Esophagus muscularis mucosa (tissue), 4 donors: ENCODE data around the gene CFL2. TPM values are rescaled to one million over a fixed set of nuclear protein-coding genes. Genes with fewer than 3 reads are reported as not detected.
"Not testable (repeated sequence)": the region's sequence is repeated elsewhere in the genome, so short reads cannot be mapped to it uniquely, and the experiment has no call there.

Source experiments
- DNase-seq: peaks from one replicate; pipeline ENCODE4 v3.0.0-alpha.2; 2017; ENCODE audit errors: extremely low spot score
- H3K27ac ChIP-seq, 4 donors: fragments of 200-600 bp; sonication (generic); replicated peaks in 1 of 4; 1 replicate in 3 of 4; 2 replicates in 1 of 4; pipeline ENCODE4 v1.5.1; 2016 to 2019; ENCODE audit warnings: mild to moderate bottlenecking in 1 of 4
- H3K27me3 ChIP-seq, 4 donors: fragments of 200-600 bp; sonication (generic); one replicate each; pipeline versions ENCODE4 v1.5.1 to v1.6.0; 2016 to 2019
- H3K36me3 ChIP-seq, 4 donors: fragments of 200-600 bp; sonication (generic); one replicate each; pipeline ENCODE4 v1.5.1; 2016 to 2019
- H3K4me1 ChIP-seq, 4 donors: fragments of 200-600 bp; sonication (generic); one replicate each; pipeline ENCODE4 v1.5.1; 2016 to 2019
- H3K4me3 ChIP-seq, 4 donors: fragments of 200-600 bp; sonication (generic); 1 replicate in 2 of 4; 2 replicates in 2 of 4; pipeline ENCODE4 v1.5.1; 2016 to 2019; ENCODE audit warnings: mild to moderate bottlenecking in 4 of 4, moderate library complexity in 1 of 4
- H3K9me3 ChIP-seq, 4 donors: fragments of 200-600 bp; sonication (generic); 1 replicate in 3 of 4; 2 replicates in 1 of 4; pipeline ENCODE4 v1.5.1; 2016 to 2019
- EP300 ChIP-seq: sonication (generic); formaldehyde crosslinking; IDR thresholded peaks from one replicate; pipeline ENCODE4 v1.6.1; 2017; ENCODE audit warnings: antibody characterized with exemption
- POLR2A ChIP-seq: fragments of 450-650 bp; IDR thresholded peaks from one replicate; pipeline ENCODE4 v1.6.1; 2017; ENCODE audit warnings: antibody characterized with exemption, moderate library complexity, mild to moderate bottlenecking, low read depth
- POLR2AphosphoS5 ChIP-seq, 2 donors: sonication (generic); formaldehyde crosslinking; IDR thresholded peaks; one replicate each; pipeline ENCODE4 v1.6.1; 2017; ENCODE audit warnings: antibody characterized with exemption in 2 of 2
- WGBS: methylation state at CpG from one replicate; pipeline ENCODE4 v1.1.5; 2018; 5-methylcytosine and 5-hydroxymethylcytosine counted together
- intact Hi-C: fragments of 100-400 bp; cut with DNase I; formaldehyde crosslinking; loops from one replicate; pipeline ENCODE4 v1.15.1; 2023
- total RNA-seq, 4 donors: library from RNA; depleted of rRNA; stranded (reverse); fragments of >200 nt; gene quantifications; one replicate each; pipeline versions ENCODE4 v1.1.0 to v1.2.1, GENCODE V29; 2016
- TF ChIP-seq, protein P1 (sequence below), 3 experiments: fragments of 200-600 bp in 2 of 3; fragments of 450-650 bp in 1 of 3; sonication (generic) in 2 of 3; IDR thresholded peaks; one replicate each; pipeline ENCODE4 v1.5.1; 2017 to 2019; ENCODE audit warnings: antibody characterized with exemption in 3 of 3, mild to moderate bottlenecking in 2 of 3, moderate library complexity in 1 of 3

Gene CFL2
- total RNA-seq, 4 donors from 2014 or later = 247 to 265 (median 257) TPM

DNA sequence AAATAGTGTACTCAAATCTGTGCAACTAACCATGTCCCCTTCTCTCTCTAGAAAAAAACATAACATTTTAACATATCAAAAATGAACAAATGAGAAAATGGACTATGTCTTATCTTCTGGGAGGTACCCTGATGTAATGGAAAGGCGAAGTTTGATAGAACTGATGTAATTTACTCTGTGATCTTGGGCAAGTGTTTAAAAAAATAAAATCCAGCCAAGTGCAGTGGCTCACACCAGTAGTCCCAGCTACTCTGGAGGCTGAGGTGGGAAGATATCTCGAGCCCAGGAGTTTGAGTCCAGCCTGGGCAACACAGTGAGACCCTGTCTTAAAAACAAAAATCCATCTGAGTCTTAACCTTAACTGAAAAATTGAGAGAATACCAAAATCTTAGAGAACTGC lies 35.8 kb upstream of the CFL2 start:
- intact Hi-C loops = no loop called here
- TF ChIP-seq, protein P1, sequence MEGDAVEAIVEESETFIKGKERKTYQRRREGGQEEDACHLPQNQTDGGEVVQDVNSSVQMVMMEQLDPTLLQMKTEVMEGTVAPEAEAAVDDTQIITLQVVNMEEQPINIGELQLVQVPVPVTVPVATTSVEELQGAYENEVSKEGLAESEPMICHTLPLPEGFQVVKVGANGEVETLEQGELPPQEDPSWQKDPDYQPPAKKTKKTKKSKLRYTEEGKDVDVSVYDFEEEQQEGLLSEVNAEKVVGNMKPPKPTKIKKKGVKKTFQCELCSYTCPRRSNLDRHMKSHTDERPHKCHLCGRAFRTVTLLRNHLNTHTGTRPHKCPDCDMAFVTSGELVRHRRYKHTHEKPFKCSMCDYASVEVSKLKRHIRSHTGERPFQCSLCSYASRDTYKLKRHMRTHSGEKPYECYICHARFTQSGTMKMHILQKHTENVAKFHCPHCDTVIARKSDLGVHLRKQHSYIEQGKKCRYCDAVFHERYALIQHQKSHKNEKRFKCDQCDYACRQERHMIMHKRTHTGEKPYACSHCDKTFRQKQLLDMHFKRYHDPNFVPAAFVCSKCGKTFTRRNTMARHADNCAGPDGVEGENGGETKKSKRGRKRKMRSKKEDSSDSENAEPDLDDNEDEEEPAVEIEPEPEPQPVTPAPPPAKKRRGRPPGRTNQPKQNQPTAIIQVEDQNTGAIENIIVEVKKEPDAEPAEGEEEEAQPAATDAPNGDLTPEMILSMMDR (IDR thresholded peaks at IDR 0.05) = no peak
- TF ChIP-seq POLR2A (no peak), EP300 (no peak), POLR2AphosphoS5 (IDR thresholded peaks at IDR 0.05) (no peak)
- H3K4me3 ChIP-seq = no peak overlapping the region
- H3K27ac ChIP-seq = no peak overlapping the region
- 98% methylated on average over 2 of the region's 2 CpGs for WGBS
- DNase-seq = no peak
- H3K9me3 ChIP-seq = no peaks in the 10 kb centered on the region
- no peaks in the 10 kb centered on the region for H3K27me3 ChIP-seq
- H3K4me1 ChIP-seq = no peaks in the 10 kb centered on the region
- H3K36me3 ChIP-seq = peaks cover 0 to 21% (median 10%) of the 10 kb centered on the region in 4 donors

DNA sequence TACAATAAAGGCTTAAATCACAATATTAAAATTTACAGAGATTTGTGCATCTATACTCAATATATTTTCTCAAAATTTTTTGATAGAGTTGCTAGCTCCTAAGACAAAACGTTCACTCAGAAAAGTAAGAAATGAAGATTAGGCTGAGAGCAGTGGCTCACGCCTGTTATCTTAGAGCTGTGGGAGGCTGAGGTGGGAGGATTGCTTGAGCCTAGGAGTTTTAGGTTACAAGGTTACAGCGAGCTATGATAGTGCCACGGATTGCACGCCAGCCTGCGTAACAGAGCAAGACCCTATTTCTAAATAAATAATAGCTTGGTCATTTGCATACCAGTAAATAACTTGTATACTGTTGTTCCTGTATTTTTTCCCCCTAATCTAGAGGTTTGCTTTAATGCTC lies 35.0 kb upstream of the CFL2 start:
- TF ChIP-seq POLR2A (no peak), POLR2AphosphoS5 (IDR thresholded peaks at IDR 0.05) (no peak), EP300 (no peak)
- TF ChIP-seq, protein P1 (IDR thresholded peaks at IDR 0.05) = no peak
- DNase-seq = no peak
- Histone ChIP-seq H3K36me3 (peaks cover 0 to 19% (median 10%) of the 10 kb centered on the region in 4 donors), H3K27ac (no peak overlapping the region), H3K27me3 (no peaks in the 10 kb centered on the region), H3K4me1 (no peaks in the 10 kb centered on the region), H3K4me3 (no peak overlapping the region), H3K9me3 (no peaks in the 10 kb centered on the region)
- intact Hi-C loops = no loop called here
- 91% methylated on average over 6 of the region's 6 CpGs for WGBS

DNA sequence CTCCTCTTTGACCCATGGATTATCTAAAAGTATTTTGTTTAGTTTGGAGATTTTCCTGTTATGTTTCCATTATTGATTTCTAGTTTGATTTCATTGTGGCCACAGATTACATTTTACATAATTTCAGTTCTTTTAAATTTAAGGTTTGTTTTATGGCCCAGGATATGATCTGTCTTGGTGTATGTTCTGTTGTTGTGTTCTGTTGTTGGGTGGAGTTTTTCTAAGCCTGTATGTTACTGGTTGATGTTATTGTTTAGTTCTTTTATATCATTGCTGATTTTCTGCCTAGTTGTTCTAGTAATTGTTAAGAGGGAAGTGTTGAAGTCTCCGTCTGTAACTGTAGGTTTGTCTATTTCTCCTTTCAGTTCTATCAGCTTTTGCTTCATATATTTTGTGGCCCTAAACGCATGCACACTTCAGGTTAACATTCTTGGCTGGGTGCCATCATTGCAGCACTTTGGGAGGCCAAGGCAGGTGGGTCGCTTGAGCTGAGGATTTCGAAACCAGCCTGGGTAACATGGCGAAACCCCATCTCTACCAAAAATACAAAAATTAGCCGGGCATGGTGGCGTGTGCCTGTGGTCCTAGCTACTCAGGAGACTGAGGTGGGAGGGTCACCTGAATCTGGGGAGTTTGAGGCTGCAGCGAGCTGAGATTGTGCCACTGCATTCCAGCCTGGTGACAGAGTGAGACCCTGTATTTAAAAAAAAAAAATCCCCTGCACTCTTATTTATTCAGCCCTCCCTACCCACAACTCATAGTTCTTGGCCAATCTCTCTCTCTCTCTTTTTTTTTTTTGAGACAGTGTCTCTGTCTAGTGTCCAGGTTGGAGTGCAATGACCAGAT lies 28.1 kb upstream of the CFL2 start:
- Histone ChIP-seq H3K27me3 (no peaks in the 10 kb centered on the region), H3K36me3 (no peaks in the 10 kb centered on the region), H3K4me3 (no peak overlapping the region), H3K27ac (no peak overlapping the region), H3K4me1 (no peaks in the 10 kb centered on the region), H3K9me3 (no peaks in the 10 kb centered on the region)
- DNase-seq = no peak
- intact Hi-C loops = no loop called here
- 79% methylated on average over 8 of the region's 8 CpGs for WGBS
- TF ChIP-seq EP300 (no peak), POLR2A (no peak), POLR2AphosphoS5 (IDR thresholded peaks at IDR 0.05) (no peak)
- TF ChIP-seq, protein P1 (IDR thresholded peaks at IDR 0.05) = no peak

DNA sequence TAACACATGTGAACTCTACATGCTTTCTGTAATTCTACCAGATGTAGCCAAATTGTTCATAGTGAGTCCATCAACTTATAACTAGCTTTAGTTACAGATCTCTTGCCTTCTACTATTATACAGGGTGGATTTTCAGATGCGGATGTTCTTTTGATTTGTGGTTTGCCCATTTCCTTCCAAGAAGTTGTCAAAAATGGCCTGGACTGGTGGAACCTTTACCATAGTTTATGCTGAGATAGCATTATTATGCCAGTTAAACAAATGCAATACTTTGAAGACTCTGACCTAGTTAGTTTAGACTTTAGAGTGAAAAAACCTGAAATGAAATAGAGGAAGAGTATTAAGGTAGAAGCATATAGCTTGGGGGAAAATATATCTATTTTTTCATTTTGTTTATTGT lies 27.4 kb upstream of the CFL2 start:
- Histone ChIP-seq H3K27me3 (no peaks in the 10 kb centered on the region), H3K36me3 (no peaks in the 10 kb centered on the region), H3K4me1 (no peaks in the 10 kb centered on the region), H3K9me3 (no peaks in the 10 kb centered on the region), H3K4me3 (no peak overlapping the region), H3K27ac (no peak overlapping the region)
- TF ChIP-seq, protein P1 (IDR thresholded peaks at IDR 0.05) = no peak
- no peak for TF ChIP-seq POLR2AphosphoS5 (IDR thresholded peaks at IDR 0.05)
- no peak for TF ChIP-seq POLR2A
- no peak for TF ChIP-seq EP300
- intact Hi-C loops = no loop called here
- 54% methylated on average over 1 of the region's 1 CpG for WGBS
- no peak for DNase-seq

DNA sequence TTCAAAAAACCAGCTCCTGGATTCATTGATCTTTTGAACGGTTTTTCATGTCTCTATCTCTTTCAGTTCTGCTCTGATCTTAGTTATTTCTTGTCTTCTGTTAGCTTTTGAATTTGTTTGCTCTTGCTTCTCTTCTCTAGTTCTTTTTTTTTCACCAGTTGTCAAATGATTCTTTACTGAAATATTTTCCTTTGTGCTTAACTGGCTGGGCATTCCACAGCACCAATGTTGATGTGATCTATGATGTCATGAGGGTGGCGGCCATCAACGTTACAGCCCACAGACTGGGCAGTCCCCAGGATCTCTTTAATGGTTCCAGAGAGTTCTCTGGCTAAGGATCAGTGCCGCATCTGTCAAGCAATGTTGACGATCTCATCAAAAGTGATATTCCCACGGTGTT lies 25.7 kb upstream of the CFL2 start:
- DNase-seq, H3K4me3 ChIP-seq, H3K36me3 ChIP-seq, H3K9me3 ChIP-seq, intact Hi-C loops, H3K27me3 ChIP-seq, H3K4me1 ChIP-seq, H3K27ac ChIP-seq: not testable (repeated sequence)
- WGBS = 95% methylated on average over 6 of the region's 6 CpGs

DNA sequence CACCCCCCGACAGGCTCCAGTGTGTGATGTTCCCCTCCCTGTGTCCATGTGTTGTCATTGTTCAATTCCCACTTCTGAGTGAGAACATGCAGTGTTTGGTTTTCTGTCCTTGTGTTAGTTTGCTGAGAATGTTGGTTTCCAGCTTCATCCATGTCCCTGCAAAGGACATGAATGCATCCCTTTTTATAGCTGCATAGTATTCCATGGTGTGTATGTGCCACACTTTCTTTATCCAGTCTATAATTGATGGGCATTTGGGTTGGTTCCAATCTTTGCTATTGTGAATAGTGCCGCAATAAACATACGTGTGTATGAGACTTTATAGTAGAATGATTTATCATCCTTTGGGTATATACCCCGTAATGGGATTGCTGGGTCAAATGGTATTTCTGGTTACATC lies 22.7 kb upstream of the CFL2 start:
- H3K4me1 ChIP-seq, H3K27me3 ChIP-seq, H3K36me3 ChIP-seq, H3K9me3 ChIP-seq, DNase-seq, H3K27ac ChIP-seq, intact Hi-C loops, H3K4me3 ChIP-seq: not testable (repeated sequence)
- WGBS = 62% methylated on average over 3 of the region's 4 CpGs
